Measurements from ENCODE around the gene PPP2R5D.
"Not testable (repeated sequence)": the region's sequence is repeated elsewhere in the genome, so short reads cannot be mapped to it uniquely, and the experiment has no call there.

Gene PPP2R5D

DNA sequence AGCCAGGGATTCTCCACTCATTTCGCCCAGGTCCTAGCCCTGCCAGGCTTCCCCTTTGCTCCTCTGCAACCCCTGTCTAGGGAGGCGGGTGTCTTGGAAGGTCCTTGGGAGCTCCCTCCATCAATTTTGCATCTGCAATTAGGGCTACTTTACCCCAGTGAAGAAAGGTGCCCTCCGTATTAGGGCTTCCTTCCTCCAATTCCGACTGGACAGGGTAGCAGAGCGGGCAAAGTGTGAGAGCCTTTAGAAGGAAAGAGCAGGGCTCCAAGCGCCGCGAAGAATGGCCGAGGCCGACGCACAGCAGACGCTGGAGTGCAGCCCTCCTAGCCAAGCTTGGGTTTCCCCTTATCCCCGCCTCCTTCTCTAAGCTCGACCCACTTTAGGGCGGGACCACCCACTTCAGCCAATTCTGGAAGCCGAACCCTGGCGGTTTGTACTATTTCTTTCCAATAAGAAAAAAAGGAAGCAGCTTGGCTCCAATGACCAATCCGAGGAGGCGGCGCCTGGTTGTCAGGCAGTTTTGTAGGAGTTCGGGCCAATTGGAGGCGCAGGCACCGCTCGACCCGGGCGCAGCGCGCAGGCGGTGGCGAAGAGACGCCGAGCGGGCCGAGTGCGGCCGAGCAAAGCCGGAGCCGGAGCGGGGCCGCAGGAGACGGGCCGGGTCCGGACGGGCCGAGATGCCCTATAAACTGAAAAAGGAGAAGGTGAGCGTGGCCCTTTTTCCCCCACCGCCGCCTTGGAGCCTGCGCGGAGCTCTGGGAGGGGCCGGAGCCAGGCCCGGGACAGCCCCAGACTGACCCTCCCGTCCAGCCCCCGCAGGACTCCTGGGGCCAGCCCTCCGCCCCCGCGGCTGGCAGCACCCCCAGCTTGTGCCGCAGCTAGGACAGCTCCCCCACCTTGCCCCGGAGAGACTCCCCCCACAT lies at the start of gene PPP2R5D:
Gene PPP2R5D (plus strand): TSS at position 570 of the 923 bp plus-strand sequence. CDS start 108 bp downstream, at position 678.
- peak; percentile 98 to 99 for DNase-seq

DNA sequence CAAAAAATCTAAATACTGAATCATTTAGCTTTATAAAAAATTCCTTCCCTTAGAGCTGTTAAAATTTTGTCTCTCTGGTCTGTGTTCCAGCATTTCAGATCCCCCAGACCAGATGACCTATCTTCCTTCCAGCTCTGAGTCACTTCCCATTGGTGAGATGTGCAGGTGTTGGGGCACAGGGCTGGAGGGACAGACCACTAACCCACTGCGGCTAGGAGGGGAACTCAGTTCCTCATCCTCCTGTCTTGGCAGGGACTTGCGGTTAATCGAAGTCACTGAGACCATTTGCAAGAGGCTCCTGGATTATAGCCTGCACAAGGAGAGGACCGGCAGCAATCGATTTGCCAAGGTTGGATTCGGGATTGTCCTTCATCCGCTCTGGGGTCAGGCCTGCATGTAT lies 49.0 kb upstream of the PPP2R5D start:
- DNase-seq, result no peak

DNA sequence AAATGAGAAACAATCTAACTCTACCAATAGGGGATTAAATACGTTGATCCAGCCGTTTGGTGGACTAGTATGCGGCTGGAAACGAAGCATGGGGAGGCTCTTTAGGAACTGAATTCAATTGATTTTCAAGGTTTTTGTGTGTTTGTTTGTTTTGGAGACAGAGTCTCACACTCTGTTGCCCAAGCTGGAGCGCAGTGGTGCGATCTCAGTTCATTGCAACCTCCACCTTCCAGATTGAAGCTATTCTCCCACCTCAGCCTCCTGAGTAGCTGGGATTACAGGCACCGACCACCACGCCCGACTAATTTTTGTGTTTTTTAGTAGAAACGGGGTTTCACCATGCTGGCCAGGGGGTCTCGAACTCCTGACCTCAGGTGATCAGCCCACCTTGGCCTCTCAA lies 48.0 kb upstream of the PPP2R5D start:
- DNase-seq, result no peak

DNA sequence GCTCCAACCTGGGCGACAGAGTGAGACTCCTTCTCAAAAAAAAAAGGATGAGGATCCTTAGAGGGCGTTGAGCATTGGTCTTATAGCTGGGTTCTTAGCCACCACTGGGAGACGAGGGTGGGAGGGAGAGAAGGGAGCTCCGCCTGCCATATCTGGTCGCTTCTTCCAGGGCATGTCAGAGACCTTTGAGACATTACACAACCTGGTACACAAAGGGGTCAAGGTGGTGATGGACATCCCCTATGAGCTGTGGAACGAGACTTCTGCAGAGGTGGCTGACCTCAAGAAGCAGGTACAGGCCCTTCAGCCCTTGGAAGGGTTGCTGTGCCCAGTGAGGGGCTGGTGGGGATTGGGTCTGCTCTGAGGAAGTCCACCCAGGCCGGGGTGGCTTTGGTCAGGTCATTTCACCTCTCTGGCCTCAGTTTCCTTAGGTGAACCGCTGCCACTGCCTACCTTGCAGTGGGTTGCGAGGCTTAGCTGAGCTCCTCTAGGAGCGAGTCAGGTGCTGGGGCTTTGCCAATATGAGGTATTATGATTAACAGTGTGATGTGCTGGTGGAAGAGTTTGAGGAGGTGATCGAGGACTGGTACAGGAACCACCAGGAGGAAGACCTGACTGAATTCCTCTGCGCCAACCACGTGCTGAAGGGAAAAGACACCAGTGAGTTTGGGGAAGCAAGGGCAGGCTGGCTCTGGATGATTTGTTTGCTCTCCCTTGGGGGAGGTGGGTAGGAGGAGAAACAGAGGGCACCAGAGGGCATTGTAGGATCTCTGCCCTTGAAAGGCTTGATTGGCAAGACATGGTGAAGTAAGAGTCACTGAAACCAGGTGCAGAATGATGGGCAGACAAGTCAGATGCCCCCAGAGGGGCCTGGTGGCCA lies 46.6 kb upstream of the PPP2R5D start:
- no peak for DNase-seq

DNA sequence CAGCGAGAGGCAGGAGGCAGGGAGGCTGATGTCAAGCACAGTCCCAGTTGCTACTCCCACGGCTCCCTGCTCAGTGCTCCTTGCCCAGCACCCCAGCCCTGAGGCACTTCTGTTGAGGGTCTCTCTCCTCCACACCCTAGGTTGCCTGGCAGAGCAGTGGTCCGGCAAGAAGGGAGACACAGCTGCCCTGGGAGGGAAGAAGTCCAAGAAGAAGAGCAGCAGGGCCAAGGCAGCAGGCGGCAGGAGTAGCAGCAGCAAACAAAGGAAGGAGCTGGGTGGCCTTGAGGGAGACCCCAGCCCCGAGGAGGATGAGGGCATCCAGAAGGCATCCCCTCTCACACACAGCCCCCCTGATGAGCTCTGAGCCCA lies 46.0 kb upstream of the PPP2R5D start:
- DNase-seq, result no peak

DNA sequence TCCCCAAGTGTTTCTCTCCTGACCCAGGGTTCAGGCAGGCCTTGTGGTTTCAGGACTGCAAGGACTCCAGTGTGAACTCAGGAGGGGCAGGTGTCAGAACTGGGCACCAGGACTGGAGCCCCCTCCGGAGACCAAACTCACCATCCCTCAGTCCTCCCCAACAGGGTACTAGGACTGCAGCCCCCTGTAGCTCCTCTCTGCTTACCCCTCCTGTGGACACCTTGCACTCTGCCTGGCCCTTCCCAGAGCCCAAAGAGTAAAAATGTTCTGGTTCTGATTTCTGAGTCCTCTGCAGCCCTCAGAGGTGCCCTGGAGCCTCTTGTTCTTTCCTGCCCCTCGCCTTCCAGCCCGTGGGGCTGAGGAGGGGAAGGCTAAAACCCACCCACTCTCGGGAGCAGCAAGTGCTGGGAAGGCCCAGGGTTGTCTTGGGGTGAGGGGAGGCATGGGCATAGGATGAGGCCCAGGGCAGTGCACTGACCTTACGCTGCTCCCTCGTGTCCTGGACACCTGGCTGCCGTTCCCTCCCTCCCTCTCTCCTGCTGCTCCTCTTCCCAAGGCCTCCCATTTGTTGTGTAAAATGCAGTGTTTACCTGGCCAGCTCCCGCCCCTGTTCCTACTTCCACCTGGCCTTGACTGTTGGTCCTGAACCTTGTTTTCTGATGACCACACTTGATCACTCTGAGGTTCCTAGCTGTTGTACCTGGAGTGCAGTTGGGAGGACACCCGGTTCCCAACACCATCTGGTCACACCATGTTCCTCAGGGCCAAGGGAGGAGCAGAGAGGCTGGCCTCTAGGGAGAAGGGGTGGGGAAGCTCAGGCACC lies 45.2 kb upstream of the PPP2R5D start:
- DNase-seq, result no peak

DNA sequence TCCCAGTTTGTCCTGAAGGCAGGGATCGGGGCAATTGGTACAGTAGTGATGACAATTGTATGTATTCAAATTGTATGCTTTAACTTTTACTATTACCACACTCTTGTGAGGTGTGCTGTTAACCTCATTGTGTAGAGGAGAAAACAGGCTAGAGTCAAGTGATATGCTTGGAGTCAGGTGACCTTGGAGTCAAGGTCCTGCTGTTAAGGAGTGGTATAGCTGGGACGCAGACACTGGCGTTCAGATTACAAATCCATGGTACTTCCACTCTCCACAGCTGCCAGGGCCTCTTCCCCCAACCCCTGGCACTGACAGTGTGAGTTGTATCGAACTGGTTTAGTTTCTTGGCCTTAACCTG lies 44.6 kb upstream of the PPP2R5D start:
- DNase-seq, result no peak

DNA sequence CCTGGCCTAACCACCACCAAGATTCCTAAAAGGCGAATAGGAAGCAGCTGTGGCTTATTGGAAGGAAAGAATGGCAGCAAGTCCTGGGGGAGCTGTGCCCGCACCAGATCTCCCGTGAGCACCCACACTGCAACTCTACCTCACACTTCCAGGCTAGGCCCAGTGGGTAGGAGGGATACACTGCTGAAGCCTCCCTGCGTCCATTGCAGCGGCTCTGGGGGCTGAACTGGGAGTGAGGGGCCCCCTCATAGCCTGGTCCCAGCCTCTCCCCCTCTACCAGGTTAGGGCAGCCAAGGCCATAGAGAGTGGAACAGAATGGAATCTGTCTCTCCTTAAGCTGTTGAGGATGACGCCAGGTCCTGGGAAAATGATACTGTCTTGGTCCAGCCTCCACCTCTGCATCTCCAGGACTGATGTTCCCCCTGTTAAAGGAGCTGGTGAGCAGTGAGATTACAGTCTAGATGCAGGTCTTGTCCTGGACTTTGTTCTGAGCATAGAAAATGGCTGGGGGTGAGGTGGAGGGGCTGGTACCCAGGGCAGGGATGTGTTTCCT lies 43.8 kb upstream of the PPP2R5D start:
- no peak for DNase-seq

DNA sequence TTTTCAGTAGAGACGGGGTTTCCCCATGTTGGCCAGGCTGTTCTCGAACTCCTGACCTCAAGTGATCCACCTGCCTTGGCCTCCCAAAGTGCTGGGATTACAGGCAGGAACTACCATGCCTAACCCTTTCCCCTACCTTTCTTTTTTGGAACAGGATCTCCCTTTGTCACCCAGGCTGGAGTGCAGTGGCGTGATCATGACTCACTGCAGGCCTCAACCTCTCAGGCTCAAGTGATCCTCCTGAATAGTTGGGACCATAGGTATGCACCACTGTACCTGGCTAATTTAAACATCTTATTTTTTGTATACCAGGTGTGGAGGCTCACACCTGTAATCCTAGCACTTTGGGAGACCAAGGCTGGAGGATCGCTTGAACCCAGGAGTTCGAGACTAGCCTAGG lies 43.0 kb upstream of the PPP2R5D start:
- not testable (repeated sequence) for DNase-seq

DNA sequence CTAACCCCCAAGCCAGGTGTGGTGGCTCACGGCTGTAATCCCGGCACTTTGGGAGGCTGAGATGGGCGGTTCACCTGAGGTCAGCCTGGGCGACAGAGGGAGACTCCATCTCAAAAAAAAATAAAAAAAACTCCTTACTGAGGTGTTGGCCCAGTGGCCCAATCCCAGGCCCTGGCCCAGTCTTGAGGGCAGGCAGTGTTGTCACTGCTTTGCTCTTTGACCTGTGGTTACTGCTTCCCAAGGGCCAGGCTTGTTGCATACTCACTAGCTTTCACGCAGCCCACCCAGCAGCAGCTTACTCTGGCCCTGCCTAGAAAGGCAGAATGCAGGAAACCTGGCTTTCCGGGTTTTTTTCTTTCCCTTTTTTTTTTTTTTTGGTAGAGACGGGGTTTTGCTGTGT lies 41.9 kb upstream of the PPP2R5D start:
- no peak for DNase-seq

DNA sequence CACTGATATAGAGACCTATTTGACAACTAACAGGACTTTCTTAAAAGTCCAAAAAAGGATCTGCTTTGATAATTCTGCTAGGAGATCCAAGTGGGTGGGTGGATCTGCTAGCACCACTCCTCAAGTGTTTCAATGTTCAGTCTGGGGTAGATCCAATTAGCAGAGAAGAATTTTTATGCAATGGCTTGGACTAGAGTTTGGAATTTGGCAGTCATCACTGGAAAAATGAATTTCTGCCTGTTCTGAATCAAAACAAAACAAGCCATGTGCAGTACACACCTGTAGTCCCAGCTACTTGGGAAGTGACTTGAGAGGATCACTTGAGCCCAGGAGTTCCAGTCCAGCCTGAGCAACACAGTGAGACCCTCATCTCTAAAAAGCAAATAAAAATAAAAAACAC lies 36.4 kb upstream of the PPP2R5D start:
- no peak for DNase-seq

DNA sequence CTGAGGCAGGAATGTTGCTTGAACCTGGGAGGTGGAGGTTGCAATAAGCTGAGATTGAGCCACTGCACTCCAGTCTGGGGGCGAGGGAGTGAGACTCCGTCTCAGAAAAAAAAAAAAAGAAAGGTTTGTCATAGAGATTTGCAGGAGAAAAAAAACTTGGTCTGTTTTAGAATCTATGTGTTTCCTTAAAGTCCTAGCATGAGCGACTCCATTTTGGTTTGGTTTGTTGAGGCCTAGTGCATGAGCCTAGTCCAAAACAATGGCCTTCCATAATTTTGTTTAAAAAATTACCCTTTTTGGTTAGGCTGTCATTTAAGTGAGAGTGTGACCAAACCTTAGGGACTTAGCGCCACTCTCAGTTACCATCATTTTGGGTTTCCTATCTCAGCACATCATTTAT lies 32.0 kb upstream of the PPP2R5D start:
- no peak for DNase-seq

DNA sequence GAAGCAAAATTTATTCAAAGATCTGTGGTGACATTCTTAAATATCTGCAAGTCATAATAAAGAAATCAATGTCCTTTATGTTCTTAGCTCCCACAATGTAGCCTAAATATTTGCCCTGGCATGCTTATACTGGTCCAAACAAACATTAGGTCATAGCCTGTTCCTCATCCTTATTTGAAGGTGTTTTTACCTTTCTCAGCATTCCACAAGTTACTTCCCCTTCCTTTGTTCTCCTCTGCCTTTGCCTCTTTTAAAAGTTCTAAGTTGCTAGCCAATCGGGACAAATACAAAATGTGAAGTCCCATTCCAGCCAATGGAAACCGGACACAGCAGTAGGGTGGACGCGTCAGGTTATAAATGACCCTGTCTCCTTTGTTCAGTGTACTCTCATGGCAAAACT lies 30.0 kb upstream of the PPP2R5D start:
- not testable (repeated sequence) for DNase-seq

DNA sequence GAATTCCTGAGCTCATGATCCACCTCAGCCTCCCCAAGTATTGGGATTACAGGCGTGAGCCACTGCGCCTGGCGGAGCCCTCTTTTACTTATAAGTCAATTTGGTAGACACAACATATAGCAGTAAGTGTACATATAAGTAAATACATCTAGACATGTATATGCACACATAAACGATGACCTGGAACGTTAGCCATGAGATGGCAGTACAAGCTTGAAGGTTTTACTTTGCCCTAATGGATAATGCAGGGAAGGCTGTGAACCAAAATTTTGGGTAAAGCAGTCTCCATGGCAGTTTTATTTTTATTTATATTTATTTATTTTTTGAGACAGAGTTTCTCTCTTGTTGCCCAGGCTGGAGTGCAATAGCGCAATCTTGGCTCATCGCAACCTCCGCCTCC lies 26.2 kb upstream of the PPP2R5D start:
- no peak for DNase-seq

DNA sequence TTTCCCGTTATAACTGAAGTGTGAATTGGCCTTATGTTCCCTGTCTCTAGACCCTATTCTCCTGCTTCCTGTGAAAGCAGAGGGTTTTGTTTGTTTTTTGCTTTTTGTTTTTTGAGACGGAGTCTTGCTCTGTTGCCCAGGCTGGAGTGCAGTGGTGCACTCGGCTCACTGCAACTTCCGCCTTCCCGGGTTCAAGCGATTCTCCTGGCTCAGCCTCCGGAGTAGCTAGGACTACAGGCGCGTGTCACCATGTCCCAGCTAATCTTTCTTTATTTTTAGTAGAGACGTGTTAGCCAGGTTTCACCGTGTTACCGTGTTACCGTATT lies 24.5 kb upstream of the PPP2R5D start:
- DNase-seq, result no peak

DNA sequence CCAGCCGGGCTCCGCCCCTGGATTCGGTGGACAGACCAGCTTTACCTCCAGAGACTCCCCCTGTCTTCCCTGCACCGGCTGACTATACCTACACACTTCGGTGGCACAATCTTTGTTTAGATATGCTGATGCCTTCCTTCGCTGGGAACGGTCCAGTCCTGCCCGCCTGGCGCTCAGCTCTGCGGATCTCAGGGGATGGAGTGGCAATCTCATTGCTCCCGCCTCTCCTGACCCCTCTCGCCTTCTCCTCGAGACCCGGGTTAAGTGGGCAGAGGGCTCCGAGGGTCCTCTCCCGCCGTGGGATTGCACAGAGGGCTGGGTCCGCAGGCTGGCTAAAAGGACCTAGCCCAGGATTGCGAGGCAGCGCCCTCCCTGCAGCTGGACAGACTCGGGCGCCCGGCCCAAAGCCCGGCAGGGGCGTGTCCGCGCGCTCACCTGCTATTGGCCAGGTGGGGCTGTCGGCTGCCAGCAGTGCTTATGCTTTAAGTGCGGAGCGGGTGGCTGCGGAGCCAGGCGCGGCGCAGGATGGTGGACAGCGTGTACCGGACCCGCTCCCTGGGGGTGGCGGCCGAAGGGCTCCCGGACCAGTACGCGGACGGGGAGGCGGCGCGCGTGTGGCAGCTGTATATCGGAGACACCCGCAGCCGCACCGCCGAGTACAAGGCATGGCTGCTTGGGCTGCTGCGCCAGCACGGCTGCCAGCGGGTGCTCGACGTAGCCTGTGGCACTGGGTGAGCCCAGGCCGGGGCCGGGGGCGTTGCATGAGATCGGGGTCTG lies 23.9 kb upstream of the PPP2R5D start, which contains the start of gene GNMT:
Gene GNMT (plus strand): TSS at position 512 of the 777 bp plus-strand sequence. CDS start 14 bp downstream, at position 526.
- DNase-seq, result peak in 1 of 2 donors; percentile 26

DNA sequence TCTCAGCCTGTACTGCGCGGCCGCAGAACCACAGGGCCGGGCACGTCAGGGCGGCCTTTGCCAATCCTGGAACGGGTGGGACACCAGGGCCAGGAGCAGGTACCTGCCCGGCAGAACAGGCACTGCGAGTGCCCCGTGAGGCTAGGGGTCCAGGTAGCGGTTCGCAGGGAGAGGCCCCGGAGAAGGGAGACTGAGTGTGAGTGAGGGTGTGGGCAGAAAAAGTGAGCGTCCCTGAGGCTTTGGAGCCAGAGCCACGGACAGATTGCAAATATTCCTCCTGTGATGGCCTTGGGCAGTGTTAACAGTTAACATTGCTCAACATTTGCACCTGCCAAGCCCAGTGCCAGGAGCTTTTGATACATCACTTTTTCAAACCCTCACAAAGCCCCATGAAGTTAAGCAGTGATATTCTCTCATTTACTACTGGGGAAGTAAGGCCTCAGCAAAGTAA lies 23.3 kb upstream of the PPP2R5D start:
- no peak for DNase-seq

DNA sequence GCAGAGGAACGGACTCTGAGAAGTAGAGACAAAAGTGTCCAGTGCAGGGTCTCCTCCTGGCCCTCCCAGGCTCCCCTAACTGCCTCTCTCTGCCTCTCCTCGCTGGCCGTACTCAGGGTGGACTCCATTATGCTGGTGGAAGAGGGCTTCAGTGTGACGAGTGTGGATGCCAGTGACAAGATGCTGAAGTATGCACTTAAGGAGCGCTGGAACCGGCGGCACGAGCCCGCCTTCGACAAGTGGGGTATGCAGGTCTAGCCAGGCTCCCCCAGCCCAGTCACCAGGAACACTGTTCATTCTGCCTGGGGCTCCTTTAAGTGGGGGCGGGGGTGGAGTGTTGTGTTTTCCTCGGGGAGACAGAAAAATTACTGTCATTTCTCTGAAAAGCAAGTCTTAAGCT lies 22.3 kb upstream of the PPP2R5D start:
- no peak for DNase-seq

DNA sequence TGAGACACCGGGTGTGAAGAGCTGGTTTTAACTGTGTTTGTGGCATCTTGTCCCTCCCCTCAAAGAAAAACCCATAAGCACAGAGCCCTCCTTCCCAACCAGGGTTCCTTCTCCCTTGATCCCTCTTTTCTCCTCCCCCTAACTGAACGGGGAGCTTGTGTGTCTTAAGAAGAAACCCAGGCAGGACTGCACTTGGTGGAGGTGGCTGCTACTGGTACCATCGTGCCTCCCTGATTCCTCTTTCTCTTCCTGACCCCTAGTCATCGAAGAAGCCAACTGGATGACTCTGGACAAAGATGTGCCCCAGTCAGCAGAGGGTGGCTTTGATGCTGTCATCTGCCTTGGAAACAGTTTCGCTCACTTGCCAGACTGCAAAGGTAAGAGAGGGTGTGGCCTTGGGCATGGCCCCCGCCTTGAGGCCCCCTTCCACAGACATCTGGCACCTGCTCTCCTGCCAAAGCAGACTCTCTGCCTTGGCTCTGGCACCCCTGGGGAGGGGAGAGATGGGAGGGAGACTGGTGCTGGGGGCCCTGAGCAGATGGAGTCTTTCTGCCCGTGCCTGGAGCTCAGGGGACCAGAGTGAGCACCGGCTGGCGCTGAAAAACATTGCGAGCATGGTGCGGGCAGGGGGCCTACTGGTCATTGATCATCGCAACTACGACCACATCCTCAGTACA lies 21.7 kb upstream of the PPP2R5D start:
- no peak for DNase-seq

DNA sequence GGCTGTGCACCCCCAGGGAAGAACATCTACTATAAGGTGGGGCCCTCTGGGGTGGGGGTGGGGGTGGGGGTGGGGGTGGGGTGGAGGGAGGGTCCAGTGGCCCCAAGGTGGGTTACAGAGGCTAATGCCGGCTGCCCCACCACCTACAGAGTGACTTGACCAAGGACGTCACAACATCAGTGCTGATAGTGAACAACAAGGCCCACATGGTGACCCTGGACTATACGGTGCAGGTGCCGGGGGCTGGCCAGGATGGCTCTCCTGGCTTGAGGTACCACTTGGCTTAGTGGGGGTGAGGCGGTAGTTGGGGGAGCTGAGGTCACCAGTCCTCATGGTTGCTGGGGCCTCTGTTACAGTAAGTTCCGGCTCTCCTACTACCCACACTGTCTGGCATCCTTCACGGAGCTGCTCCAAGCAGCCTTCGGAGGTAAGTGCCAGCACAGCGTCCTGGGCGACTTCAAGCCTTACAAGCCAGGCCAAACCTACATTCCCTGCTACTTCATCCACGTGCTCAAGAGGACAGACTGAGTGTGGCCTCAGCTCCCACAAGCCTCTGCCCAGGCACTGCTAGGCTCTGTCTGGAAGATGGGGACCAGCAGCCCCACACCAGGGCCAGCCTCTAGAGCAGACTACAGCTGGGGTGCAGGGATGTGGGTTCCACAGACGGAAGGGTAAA lies 21.1 kb upstream of the PPP2R5D start:
- no peak for DNase-seq
